Osteoblast (primary cell): ENCODE measurements around the gene STXBP2. TPM values are rescaled to one million over a fixed set of nuclear protein-coding genes. Genes with fewer than 3 reads are reported as not detected.

Experiments used
- DNase-seq: peaks from one replicate; pipeline ENCODE4 v3.0.0; 2011; ENCODE audit warnings: low spot score, mixed read lengths; ENCODE audit not compliant: insufficient read length; ENCODE audit errors: missing footprints
- H2AFZ ChIP-seq: 2 replicates; pipeline ENCODE4 v1.6.0; 2011; ENCODE audit warnings: mild to moderate bottlenecking, low read length
- H3K27ac ChIP-seq: 2 replicates; pipeline ENCODE4 v1.5.1; 2011; ENCODE audit warnings: mild to moderate bottlenecking, low read depth, low read length, moderate library complexity
- H3K27me3 ChIP-seq: 2 replicates; pipeline ENCODE4 v1.6.0; 2012; ENCODE audit warnings: mild to moderate bottlenecking, control low read depth, inconsistent platforms, low read length, moderate library complexity; ENCODE audit not compliant: insufficient read depth
- H3K36me3 ChIP-seq: 2 replicates; pipeline ENCODE4 v1.5.1; 2011; ENCODE audit warnings: mild to moderate bottlenecking, low read length, control low read depth, moderate library complexity; ENCODE audit not compliant: insufficient read depth
- H3K4me1 ChIP-seq: 2 replicates; pipeline ENCODE4 v1.5.1; 2011; ENCODE audit warnings: mild to moderate bottlenecking, low read length, control low read depth, moderate library complexity; ENCODE audit not compliant: insufficient read depth
- H3K4me2 ChIP-seq: 2 replicates; pipeline ENCODE4 v1.6.0; 2011; ENCODE audit warnings: mild to moderate bottlenecking, low read length; ENCODE audit not compliant: insufficient read depth
- H3K4me3 ChIP-seq: fragments of 200-600 bp; sonication (generic); 3 replicates; pipeline ENCODE4 v1.5.1; 2012; ENCODE audit warnings: mild to moderate bottlenecking, low read length, inconsistent platforms; ENCODE audit not compliant: insufficient read depth
- H3K79me2 ChIP-seq: 2 replicates; pipeline ENCODE4 v1.6.0; 2012; ENCODE audit warnings: mild to moderate bottlenecking, low read length, control low read depth, inconsistent platforms; ENCODE audit not compliant: insufficient read depth
- H3K9me3 ChIP-seq: 2 replicates; pipeline ENCODE4 v1.5.1; 2011; ENCODE audit warnings: low read depth, low read length, control low read depth
- H4K20me1 ChIP-seq: 2 replicates; pipeline ENCODE4 v1.6.0; 2012; ENCODE audit warnings: mild to moderate bottlenecking, low read length, control low read depth; ENCODE audit not compliant: insufficient read depth
- total RNA-seq: library from RNA; depleted of rRNA; stranded (reverse); fragments of >200 nt; gene quantifications from 2 replicates; pipeline ENCODE4 v1.2.3, GENCODE V29; 2012
- TF ChIP-seq, protein P1 (sequence below): IDR thresholded peaks from 2 replicates; pipeline ENCODE4 v1.5.1; 2011; ENCODE audit warnings: mild to moderate bottlenecking, low read depth, low read length, moderate library complexity; ENCODE audit errors: extremely low read depth

The STXBP2 gene
- total RNA-seq, 1 donor: 3.3 TPM

DNA sequence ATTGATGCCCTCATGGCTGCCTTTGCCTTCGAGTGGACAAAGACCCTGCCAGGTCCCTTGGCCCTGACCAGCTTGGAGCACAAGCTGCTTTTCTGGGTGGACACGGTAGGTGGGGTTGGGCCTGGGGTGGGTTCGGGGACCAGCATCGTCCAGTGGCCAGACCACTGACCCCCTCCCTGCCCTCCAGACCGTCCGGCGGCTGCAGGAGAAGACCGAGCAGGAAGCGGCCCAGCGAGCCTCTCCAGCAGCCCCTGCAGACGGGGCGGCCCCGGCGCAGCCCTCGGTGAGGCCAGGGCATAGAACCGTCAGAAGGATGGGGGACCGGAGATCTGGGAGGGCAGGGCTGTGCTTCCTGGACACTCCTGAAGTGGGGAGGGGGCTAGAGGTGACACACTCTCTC, 30.6 kb upstream of the STXBP2 start:
- H3K27ac ChIP-seq: no peak overlapping the region
- H3K9me3 ChIP-seq: no peaks in the 10 kb centered on the region
- H3K36me3 ChIP-seq: no peaks in the 10 kb centered on the region
- H3K79me2 ChIP-seq: no peaks in the 10 kb centered on the region
- H3K27me3 ChIP-seq: no peaks in the 10 kb centered on the region
- no peak overlapping the region for H2AFZ ChIP-seq
- H3K4me2 ChIP-seq: no peak overlapping the region
- peak; percentile 73 for DNase-seq
- H3K4me1 ChIP-seq: no peaks in the 10 kb centered on the region
- no peak overlapping the region for H3K4me3 ChIP-seq
- TF ChIP-seq, protein P1, sequence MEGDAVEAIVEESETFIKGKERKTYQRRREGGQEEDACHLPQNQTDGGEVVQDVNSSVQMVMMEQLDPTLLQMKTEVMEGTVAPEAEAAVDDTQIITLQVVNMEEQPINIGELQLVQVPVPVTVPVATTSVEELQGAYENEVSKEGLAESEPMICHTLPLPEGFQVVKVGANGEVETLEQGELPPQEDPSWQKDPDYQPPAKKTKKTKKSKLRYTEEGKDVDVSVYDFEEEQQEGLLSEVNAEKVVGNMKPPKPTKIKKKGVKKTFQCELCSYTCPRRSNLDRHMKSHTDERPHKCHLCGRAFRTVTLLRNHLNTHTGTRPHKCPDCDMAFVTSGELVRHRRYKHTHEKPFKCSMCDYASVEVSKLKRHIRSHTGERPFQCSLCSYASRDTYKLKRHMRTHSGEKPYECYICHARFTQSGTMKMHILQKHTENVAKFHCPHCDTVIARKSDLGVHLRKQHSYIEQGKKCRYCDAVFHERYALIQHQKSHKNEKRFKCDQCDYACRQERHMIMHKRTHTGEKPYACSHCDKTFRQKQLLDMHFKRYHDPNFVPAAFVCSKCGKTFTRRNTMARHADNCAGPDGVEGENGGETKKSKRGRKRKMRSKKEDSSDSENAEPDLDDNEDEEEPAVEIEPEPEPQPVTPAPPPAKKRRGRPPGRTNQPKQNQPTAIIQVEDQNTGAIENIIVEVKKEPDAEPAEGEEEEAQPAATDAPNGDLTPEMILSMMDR: no peak
- no peaks in the 10 kb centered on the region for H4K20me1 ChIP-seq

- DNase-seq: peak; percentile 84
- H3K27ac ChIP-seq: no peak overlapping the region
- H4K20me1 ChIP-seq: no peaks in the 10 kb centered on the region
- no peak overlapping the region for H3K4me2 ChIP-seq
- no peaks in the 10 kb centered on the region for H3K27me3 ChIP-seq
- no peak overlapping the region for H2AFZ ChIP-seq
- H3K36me3 ChIP-seq: no peaks in the 10 kb centered on the region
- H3K4me3 ChIP-seq: no peak overlapping the region
- no peaks in the 10 kb centered on the region for H3K79me2 ChIP-seq
- TF ChIP-seq, protein P1: no peak
- no peaks in the 10 kb centered on the region for H3K9me3 ChIP-seq
- no peaks in the 10 kb centered on the region for H3K4me1 ChIP-seq
Measured at GRCh38 chr19:7607212-7607873, 29.6 kb upstream of the STXBP2 start.

- no peak overlapping the region for H3K27ac ChIP-seq
- no peak overlapping the region for H3K4me2 ChIP-seq
- H3K79me2 ChIP-seq: no peaks in the 10 kb centered on the region
- H3K4me3 ChIP-seq: no peak overlapping the region
- peak; percentile 67 for DNase-seq
- no peaks in the 10 kb centered on the region for H3K36me3 ChIP-seq
- TF ChIP-seq, protein P1: no peak
- no peaks in the 10 kb centered on the region for H4K20me1 ChIP-seq
- H3K9me3 ChIP-seq: no peaks in the 10 kb centered on the region
- H3K27me3 ChIP-seq: no peaks in the 10 kb centered on the region
- H3K4me1 ChIP-seq: no peaks in the 10 kb centered on the region
- no peak overlapping the region for H2AFZ ChIP-seq
Measured at GRCh38 chr19:7607874-7608560, 28.9 kb upstream of the STXBP2 start.

DNA sequence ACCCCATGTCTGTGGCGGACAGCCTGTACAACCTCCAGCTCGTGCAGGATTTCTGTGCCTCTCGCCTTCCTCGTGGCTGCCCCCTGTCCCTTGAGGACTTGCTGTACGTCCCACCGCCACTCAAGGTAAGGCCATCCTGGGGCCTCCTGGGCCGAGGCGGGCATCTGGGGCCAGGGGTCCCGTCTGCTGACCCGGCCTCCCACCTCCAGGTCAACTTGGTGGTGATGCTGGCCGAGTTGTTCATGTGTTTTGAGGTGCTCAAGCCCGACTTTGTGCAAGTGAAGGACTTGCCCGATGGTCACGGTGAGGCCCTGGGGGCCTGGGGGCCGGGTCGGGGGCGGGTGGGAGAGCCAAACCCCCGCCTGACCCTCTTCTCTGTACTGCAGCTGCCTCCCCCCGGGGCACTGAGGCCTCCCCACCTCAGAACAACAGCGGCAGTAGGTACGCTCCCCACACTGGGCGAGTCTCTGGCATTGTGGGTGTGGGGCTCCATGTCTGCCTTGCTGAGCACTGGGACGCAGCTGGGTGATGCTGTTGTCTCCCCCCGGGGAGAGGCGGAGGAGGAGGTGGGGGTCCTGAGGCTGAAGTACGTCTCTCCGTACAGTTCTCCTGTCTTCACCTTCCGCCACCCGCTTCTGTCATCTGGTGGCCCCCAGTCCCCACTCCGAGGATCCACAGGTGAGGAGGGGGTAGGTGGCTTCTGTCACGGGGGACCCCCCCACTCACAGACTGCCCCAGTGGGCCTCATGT, 26.2 kb upstream of the STXBP2 start:
- Histone ChIP-seq H3K4me2 (no peak overlapping the region), H4K20me1 (no peaks in the 10 kb centered on the region), H3K9me3 (no peaks in the 10 kb centered on the region), H3K36me3 (no peaks in the 10 kb centered on the region), H3K27ac (no peak overlapping the region), H3K27me3 (no peaks in the 10 kb centered on the region), H3K79me2 (no peaks in the 10 kb centered on the region), H2AFZ (no peak overlapping the region), H3K4me1 (no peaks in the 10 kb centered on the region), H3K4me3 (no peak overlapping the region)
- TF ChIP-seq, protein P1: no peak
- DNase-seq: peak; percentile 68
